T-helper 1 cell treated with Interleukin-12 subunit alpha and Interleukin-12 subunit beta and Interleukin-4 antibody, amounts not matched to agents 30 ng/mL and 1 ng/mL, for 36 hours (primary cell): ENCODE results near the gene CFAP45. TPM values are rescaled to one million over a fixed set of nuclear protein-coding genes. Genes with fewer than 3 reads are reported as not detected.

ENCODE experiments used
- intact Hi-C: fragments of 100-400 bp; cut with micrococcal nuclease; formaldehyde crosslinking; loops from one replicate; pipeline ENCODE4 v1.15.1; 2024
- total RNA-seq: library from RNA; stranded (reverse); gene quantifications from 2 replicates; pipeline ENCODE4 v1.2.3, GENCODE V29; 2022

The CFAP45 gene
- total RNA-seq, 1 donor from 2014 or later = 0.76 TPM

DNA sequence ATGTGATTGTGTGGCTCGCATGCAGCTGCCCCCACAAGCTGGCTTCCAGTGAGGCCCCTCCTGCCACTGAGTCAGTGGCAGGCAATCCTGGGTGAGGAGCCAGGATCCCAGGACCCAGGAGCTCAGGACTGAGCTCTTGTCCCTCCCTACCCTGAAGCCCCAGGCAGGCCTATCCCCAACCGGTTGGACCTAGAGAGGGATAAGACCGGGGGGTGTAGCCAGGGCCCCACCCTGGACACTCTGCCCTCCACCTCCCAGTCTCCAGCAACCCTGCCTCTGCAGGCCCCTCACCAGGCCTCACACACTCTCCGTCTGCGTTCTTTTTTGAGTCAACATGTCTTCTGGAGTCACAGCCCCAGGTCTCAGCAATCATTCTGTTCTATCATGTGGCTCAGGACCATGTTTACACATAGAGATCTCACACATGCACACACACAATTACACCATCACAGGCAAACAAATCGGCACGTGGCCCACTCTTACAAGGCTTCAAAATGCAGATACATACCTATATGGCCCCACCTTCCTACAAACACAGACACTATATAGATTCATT is 40.1 kb downstream of the CFAP45 start:
- intact Hi-C loops = no loop called here

- intact Hi-C loops = no loop called here
Observed at GRCh38 chr1:159857889-159858288, 42.1 kb downstream of the CFAP45 start.

- intact Hi-C loops = no loop called here
Observed at GRCh38 chr1:159856576-159856975, 43.4 kb downstream of the CFAP45 start.

- intact Hi-C loops = no loop called here
Observed at GRCh38 chr1:159855709-159856108, 44.3 kb downstream of the CFAP45 start.

DNA sequence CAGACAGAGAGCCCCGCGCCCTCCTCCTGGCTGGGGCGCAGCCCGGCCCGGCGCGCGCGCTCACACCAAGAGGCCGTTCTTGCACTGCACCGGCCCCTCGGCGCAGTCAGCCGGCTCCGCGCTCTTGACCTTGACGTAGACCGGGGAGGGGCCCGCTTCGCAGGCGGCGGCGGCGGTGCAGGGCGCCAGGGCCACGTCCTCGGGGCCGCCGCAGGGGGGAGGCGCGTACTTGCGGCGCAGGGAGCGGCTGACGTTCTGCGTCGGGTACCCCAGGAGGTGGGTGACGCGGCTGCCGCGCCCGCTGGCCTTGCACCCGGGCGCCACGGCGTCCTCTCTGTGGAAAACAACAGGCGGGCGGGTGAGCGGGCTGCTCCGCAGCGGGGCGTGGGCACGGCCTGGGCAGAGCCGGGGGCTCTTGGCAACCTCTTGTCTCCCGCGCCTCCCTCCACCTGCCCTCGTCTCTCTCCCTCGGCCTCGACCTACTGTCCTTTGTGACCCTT is 45.2 kb downstream of the CFAP45 start:
- intact Hi-C loops = loop anchor here (5.0 kb wide), 1 partner anchor 37 kb away; no protein-coding TSS in a partner anchor

GRCh38 chr1:159854116-159854692 is 45.8 kb downstream of the CFAP45 start:
- intact Hi-C loops = loop anchor here (5.0 kb wide), 1 partner anchor 37 kb away; no protein-coding TSS in a partner anchor

DNA sequence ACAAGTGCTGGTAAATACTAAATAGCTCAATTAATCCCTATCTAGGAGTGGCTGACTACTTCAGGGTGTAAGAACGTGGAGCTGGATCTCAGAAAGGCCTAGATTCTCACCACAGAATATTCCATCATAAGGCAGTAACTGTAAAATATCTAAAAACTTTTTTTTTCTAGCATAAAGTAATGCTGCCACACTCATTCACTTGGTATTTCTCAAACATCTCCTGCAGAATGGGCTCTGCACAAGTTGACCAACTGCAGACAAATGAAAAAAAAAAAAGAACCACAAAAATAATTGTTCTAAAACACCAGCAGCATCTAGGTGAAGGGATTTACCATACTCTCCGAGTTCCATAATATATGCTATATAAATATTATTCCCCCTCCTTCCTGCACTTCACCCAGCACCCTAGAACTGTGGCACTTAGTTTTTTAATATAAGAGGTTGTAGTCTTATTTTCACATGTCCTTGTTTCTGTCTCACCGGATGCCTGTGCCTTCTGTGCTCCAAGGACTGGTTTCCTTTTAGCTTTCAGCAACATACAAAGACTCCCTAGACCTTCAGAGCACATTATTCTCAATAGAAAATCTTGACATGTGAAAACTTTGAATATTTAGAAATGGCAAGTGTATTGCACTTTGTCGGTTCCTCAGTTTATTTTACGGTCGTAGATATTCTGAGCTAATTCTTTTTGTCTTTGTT is 46.4 kb downstream of the CFAP45 start:
- intact Hi-C loops = loop anchor here (5.0 kb wide), 1 partner anchor 36 kb away; no protein-coding TSS in a partner anchor

DNA sequence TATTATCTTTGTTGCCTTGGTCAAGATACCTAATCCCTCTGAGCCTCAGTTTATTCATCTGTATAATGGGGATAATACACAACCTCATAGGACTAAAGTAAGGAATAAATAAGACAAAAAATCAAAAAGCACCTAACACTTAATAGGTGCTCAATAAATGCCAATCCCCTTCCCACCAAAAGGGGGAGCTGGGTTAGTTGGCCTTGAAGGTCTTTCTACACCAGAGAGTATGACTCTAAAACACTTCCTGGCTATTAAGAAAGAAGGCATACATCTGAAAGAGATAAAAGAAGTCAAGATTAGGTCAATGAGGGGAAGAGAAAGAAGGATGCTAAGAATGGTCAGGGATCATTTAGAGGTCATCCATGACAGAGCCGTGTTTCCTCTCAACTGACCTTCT is 48.6 kb downstream of the CFAP45 start:
- intact Hi-C loops = loop anchor here (2.0 to 5.0 kb wide), 2 partner anchors 15 to 34 kb away; no protein-coding TSS in a partner anchor

GRCh38 chr1:159849626-159850366 is 50.2 kb downstream of the CFAP45 start:
- intact Hi-C loops = loop anchor here (2.0 to 5.0 kb wide), 2 partner anchors 13 to 32 kb away; no protein-coding TSS in a partner anchor

DNA sequence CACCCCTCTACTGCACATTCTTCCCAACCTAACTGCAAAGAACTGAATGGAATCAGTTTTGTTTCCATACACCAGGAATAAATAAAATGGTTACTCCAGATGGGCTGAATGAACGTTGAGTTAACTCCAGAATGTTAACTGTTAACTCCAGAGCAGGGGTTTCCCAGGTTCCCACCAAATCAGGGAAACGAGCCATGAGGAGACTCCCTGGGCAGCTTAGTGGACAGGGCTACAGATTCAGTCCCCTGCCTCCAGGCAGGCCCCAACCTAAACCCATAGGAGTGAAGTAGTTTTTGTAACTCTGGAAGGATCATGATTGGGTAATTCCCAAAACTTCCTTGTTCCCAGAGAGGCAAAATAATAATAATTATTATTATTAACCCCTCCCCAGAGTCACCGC is 51.6 kb downstream of the CFAP45 start:
- intact Hi-C loops = no loop called here

DNA sequence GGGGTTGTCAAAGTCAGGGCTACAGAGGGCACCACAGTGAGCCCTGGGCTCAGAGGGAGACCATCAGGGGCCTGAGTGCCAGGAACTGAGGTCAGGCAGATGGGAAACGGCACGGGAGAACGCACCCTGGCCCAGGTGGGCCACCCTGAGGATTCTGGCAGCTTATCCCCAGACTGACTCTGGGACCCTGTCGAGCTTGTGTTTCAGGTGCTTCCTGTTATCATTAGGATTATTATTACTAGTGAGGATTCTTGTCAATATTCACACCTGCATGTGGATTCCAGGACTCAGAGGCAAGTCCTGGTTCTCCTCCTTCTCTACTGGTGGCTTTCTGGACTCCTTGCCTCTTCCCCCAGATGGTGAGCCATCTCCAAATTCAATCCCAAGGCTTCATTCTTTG is 52.7 kb downstream of the CFAP45 start:
- intact Hi-C loops = no loop called here

DNA sequence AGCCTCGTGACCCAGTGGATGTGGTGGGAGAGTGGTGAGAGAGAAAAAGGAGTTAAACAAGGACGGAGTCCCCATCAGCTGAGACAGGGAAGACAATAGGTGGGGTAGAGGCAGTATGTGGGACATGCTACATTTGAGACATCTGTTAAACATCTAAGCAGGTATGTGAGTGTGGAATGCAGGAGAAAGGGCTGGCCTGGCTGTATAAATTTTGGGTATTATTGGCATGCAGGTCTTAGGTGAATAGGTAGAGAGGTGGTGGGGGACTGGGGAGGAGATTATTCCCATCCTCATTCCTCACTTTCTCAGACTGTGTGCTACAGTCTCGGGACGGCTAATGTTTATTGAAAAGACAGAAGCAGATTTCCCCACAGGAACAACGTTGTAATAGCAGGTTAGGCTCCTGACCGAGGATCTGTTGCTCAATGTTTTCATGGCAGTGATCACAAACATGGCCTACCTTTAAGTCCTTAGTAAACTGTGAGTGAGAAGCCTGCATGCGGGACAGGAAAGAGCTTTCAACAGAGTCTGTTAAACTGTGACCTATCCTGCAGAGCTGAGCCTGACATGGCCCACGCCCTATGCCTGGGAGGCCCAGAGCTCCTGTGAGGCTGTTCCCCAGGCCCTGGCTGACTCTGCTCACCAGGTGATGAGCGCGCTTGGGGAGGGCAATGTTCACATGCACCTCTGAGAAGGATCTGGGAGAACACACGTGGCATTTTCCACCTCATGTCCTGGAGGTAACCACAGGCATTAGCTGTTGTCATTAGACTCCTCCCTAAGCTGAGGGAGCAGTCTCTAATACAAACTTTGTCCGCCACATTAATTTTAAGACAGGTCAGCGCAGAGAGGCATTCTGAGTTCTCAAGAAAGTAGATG is 54.0 kb downstream of the CFAP45 start:
- intact Hi-C loops = no loop called here

- intact Hi-C loops = no loop called here
Observed at GRCh38 chr1:159843459-159843858, 56.5 kb downstream of the CFAP45 start.

DNA sequence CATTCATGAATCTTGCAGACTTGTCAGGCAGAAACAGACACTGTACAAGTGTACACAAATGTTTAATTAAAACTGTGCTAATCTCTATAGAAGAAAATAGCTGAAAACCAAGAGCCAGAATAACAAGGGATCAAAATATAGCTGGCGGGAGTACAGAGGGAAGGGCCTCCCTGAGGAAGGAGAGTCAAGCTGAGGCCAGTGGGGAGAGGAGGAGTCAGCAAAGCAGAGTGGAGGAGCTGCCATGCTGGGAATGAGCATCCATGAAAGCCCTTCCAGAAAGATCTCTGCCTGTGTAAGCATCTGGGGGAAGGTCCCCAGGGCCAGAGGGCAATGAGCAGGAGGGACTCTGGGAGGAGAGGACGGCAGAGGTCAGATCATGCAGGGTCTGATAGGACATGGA is 58.2 kb downstream of the CFAP45 start:
- intact Hi-C loops = no loop called here

DNA sequence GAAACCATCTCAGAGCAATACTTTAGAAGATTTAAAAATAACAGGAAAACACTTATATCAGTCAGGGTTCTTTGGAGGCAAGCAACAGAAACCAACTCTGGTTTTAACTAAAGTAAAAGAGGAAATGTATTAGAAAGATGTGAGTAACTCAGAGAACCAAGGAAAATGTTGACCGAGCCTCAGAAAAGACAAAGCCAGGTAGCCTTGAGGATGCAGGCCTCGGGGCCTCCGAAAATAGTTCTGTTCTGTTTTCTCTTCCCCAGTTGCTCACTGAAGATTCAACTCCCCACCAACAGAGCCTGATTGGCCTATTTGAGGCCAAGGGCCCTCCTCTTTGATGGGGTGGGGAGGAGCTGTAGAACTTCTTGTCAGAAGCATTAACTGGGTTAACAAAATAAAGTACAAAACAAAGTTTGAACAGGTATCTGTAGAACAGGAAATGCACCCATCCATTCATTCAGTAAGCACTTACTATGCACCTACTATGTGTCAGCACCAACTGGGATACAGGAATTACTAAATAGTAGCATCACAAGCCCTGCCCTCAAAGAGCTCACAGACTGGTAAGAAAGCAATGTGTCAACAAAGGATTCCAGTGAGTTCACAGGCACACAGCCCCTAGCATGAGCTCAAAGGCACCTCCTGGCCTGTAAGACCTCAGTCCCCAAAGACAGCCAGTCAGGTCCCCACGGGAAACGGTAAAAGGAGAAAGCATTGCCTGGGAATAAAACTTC is 60.7 kb downstream of the CFAP45 start:
- intact Hi-C loops = no loop called here

DNA sequence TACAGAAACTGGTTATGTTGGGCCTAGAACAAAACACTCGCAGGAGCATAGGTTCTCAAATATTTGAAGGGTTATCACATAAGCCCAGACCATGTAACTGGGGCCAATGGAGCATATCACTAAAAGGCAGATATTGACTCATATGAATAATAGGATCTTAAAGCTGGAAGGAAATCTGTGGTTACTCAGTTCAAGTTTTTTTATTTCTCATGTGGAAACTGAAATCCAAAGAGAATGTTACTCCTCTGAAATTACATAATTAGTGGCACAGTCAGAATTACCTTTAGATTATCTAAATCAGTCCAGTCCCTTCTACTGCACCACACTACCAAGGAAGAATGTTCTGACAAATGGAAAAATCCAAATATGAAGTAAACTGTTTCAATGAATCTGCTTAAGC is 61.2 kb downstream of the CFAP45 start:
- intact Hi-C loops = no loop called here

DNA sequence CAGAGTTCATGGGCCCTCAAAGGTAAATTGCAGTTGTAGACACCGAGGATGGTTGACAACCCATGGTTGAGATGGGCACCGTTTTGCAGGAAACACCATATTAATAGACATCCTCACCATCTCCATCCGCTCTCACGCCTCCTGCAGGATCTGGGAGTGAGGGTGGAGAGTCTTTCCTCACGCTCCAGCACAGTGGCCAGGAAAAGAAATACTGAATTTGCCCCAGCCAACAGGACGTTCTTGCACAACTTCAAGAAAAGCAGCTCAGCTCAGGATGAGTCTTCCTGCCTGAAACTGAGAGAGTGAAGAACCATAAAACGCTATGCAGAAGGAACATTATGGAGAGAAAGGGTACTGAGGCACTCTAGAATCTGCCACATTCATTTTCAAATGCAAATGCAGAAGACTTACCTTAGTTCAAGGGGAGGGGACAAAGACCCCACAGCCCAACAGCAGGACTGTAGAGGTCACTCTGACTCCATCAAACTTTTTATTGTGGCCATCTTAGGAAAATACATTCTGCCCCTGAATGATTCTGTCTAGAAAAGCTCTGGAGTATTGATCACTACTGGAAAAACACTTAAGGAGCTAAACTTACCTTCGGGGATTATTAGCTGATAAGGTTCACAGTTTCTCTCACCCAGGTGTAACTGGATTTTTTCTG is 64.0 kb downstream of the CFAP45 start:
- intact Hi-C loops = loop anchor here (2.0 kb wide), 1 partner anchor 15 kb away; no protein-coding TSS in a partner anchor

- intact Hi-C loops = no loop called here
Observed at GRCh38 chr1:159835356-159835755, 64.6 kb downstream of the CFAP45 start.

GRCh38 chr1:159832309-159832708 is 67.7 kb downstream of the CFAP45 start:
- intact Hi-C loops = no loop called here
